ENCODE results near the gene ZNF511. TPM values are rescaled to one million over a fixed set of nuclear protein-coding genes. Genes with fewer than 3 reads are reported as not detected.

ZNF511 gene
- total and polyA plus RNA-seq, 3 donors from 2014 or later: 39.6 to 50.5 (median 46.5) TPM

DNA sequence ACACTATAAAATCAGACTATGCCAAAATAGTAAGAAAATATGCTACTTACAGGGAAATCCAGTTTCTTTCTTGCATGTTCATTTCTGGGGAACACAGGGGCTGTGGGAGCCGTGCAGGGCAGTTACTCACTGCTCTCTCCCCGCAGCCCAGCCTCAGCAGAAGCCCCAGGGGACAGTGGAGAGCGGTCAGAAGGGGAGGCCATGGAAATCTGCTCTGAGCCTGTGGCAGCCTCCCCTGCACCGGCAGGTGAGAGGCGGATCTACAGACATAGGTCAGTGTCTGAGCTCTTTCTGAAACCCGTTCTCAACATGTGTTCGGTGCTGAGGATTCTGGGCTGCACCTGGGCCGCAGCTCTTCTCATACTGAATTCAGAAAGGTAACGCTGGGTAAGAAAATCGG lies 2.9 kb downstream of the ZNF511 start:
- H3K27ac ChIP-seq: no peak overlapping the region
- intact Hi-C loops (cut with DNase I; ENCODE audit: low total_unique reads): no loop called here
- DNase-seq: no peak
- 89 to 93% methylated on average over 10 of the region's 10 CpGs for WGBS, 2 donors
- no peak overlapping the region for H3K4me3 ChIP-seq
- no peaks in the 10 kb centered on the region for H3K27me3 ChIP-seq
- no peak for TF ChIP-seq CTCF (IDR thresholded peaks at IDR 0.05)
- no peak for TF ChIP-seq POLR2A (IDR thresholded peaks at IDR 0.05)
- H3K9me3 ChIP-seq: no peaks in the 10 kb centered on the region
- H3K36me3 ChIP-seq (ENCODE audit: low read depth, missing control alignments): no peaks in the 10 kb centered on the region
- peaks cover 16% of the 10 kb centered on the region for H3K4me1 ChIP-seq

GRCh38 chr10:133312016-133312768 lies 3.5 kb downstream of the ZNF511 start:
- Histone ChIP-seq H3K4me1 (peaks cover 9% of the 10 kb centered on the region), H3K4me3 (no peak overlapping the region), H3K27ac (no peak overlapping the region), H3K36me3 (ENCODE audit: low read depth, missing control alignments) (no peaks in the 10 kb centered on the region), H3K27me3 (no peaks in the 10 kb centered on the region), H3K9me3 (no peaks in the 10 kb centered on the region)
- WGBS, 2 donors: 93 to 97% methylated on average over 23 of the region's 23 CpGs
- TF ChIP-seq POLR2A (IDR thresholded peaks at IDR 0.05): no peak
- TF ChIP-seq CTCF (IDR thresholded peaks at IDR 0.05): no peak
- intact Hi-C loops (cut with DNase I; ENCODE audit: low total_unique reads): no loop called here
- no peak for DNase-seq

- intact Hi-C loops (cut with DNase I; ENCODE audit: low total_unique reads): no loop called here
- TF ChIP-seq CTCF (IDR thresholded peaks at IDR 0.05): no peak
- no peak for TF ChIP-seq POLR2A (IDR thresholded peaks at IDR 0.05)
- DNase-seq: no peak
- Histone ChIP-seq H3K4me1 (peaks cover 4% of the 10 kb centered on the region), H3K27ac (no peak overlapping the region), H3K27me3 (no peaks in the 10 kb centered on the region), H3K9me3 (no peaks in the 10 kb centered on the region), H3K36me3 (ENCODE audit: low read depth, missing control alignments) (no peaks in the 10 kb centered on the region), H3K4me3 (no peak overlapping the region)
- 89 to 95% methylated on average over 9 of the region's 9 CpGs for WGBS, 2 donors
Observed at GRCh38 chr10:133312769-133313145, 4.0 kb downstream of the ZNF511 start.

- intact Hi-C loops (cut with DNase I; ENCODE audit: low total_unique reads): no loop called here
- 56 to 59% methylated on average over 4 of the region's 4 CpGs for WGBS, 2 donors
Observed at GRCh38 chr10:133313192-133313591, 4.5 kb downstream of the ZNF511 start.

More at GRCh38 chr10:133313192-133313591, 4.5 kb downstream of the ZNF511 start:
- Histone ChIP-seq H3K27ac (peak overlapping the region in 1 of 2 donors; percentile 24), H3K4me3 (no peak overlapping the region), H3K36me3 (ENCODE audit: low read depth, missing control alignments) (no peaks in the 10 kb centered on the region), H3K4me1 (no peaks in the 10 kb centered on the region), H3K27me3 (no peaks in the 10 kb centered on the region), H3K9me3 (no peaks in the 10 kb centered on the region)
- no peak for TF ChIP-seq CTCF (IDR thresholded peaks at IDR 0.05)
- no peak for TF ChIP-seq POLR2A (IDR thresholded peaks at IDR 0.05)
- DNase-seq: no peak
